Embryonic facial prominence (tissue), 1 donor: ENCODE data around the gene KLF17.

Experiments used
- DNase-seq: peaks from one replicate; pipeline ENCODE4 v3.0.0-alpha.2; 2016; ENCODE audit errors: extremely low spot score

KLF17 gene

GRCh38 chr1:44118682-44119081 lies at the start of gene KLF17:
Gene KLF17 (plus strand): TSS chr1:44118821. CDS start chr1:44118908, 87 bp downstream.
- no peak for DNase-seq

- DNase-seq, result no peak
Observed at GRCh38 chr1:44071461-44071860, 47.2 kb upstream of the KLF17 start.

- no peak for DNase-seq
Observed at GRCh38 chr1:44072204-44072603, 46.4 kb upstream of the KLF17 start.

- DNase-seq, result no peak
Observed at GRCh38 chr1:44072821-44073220, 45.8 kb upstream of the KLF17 start.

- no peak for DNase-seq
Observed at GRCh38 chr1:44073528-44073927, 45.1 kb upstream of the KLF17 start.

- no peak for DNase-seq
Observed at GRCh38 chr1:44074415-44074814, 44.2 kb upstream of the KLF17 start.

- DNase-seq, result no peak
Observed at GRCh38 chr1:44076066-44076465, 42.6 kb upstream of the KLF17 start.

- DNase-seq, result no peak
Observed at GRCh38 chr1:44077421-44077820, 41.2 kb upstream of the KLF17 start.

- DNase-seq, result no peak
Observed at GRCh38 chr1:44078104-44078503, 40.5 kb upstream of the KLF17 start.

- no peak for DNase-seq
Observed at GRCh38 chr1:44079566-44079965, 39.1 kb upstream of the KLF17 start.

GRCh38 chr1:44084998-44085675 lies 33.5 kb upstream of the KLF17 start:
- DNase-seq, result no peak

GRCh38 chr1:44086692-44087474 lies 31.7 kb upstream of the KLF17 start:
- DNase-seq, result no peak

- DNase-seq, result no peak
Observed at GRCh38 chr1:44089371-44090048, 29.1 kb upstream of the KLF17 start.

GRCh38 chr1:44090429-44091252 lies 28.0 kb upstream of the KLF17 start:
- DNase-seq, result no peak

- DNase-seq, result no peak
Observed at GRCh38 chr1:44094047-44094446, 24.6 kb upstream of the KLF17 start.

GRCh38 chr1:44100183-44100868 lies 18.3 kb upstream of the KLF17 start:
- no peak for DNase-seq

- no peak for DNase-seq
Observed at GRCh38 chr1:44101328-44101727, 17.3 kb upstream of the KLF17 start.

- no peak for DNase-seq
Observed at GRCh38 chr1:44103270-44104131, 15.1 kb upstream of the KLF17 start.

GRCh38 chr1:44105810-44106209 lies 12.8 kb upstream of the KLF17 start:
- no peak for DNase-seq

- no peak for DNase-seq
Observed at GRCh38 chr1:44108241-44108640, 10.4 kb upstream of the KLF17 start.
